Upper lobe of left lung (tissue), 4 donors: ENCODE results near the gene TNNT3.

Source experiments
- CTCF ChIP-seq, 6 experiments: fragments of 450-650 bp in 4 of 6; fragments of 200-600 bp in 2 of 6; sonication (generic) in 2 of 6; IDR thresholded peaks; one replicate each; pipeline ENCODE4 v1.5.1; 2016 to 2019; ENCODE audit warnings: antibody characterized with exemption in 6 of 6
- POLR2A ChIP-seq, 4 donors: fragments of 450-650 bp; IDR thresholded peaks; one replicate each; pipeline ENCODE4 v1.5.1; 2016 to 2017; ENCODE audit warnings: antibody characterized with exemption in 4 of 4, mild to moderate bottlenecking in 2 of 4
- POLR2AphosphoS5 ChIP-seq, 2 donors: sonication (generic); formaldehyde crosslinking; IDR thresholded peaks; one replicate each; pipeline ENCODE4 v1.5.1; 2017; ENCODE audit warnings: antibody characterized with exemption in 2 of 2

GRCh38 chr11:1888811-1889210, 30.7 kb upstream of the TNNT3 start:
- no peak for TF ChIP-seq CTCF (IDR thresholded peaks at IDR 0.05)
- TF ChIP-seq POLR2AphosphoS5 (IDR thresholded peaks at IDR 0.05), result no peak
- no peak for TF ChIP-seq POLR2A (IDR thresholded peaks at IDR 0.05)
